Thyroid gland (tissue), 4 donors: ENCODE data around the gene AGBL1.

Experiments used
- CTCF ChIP-seq, 6 experiments: fragments of 200-600 bp in 3 of 6; fragments of 450-650 bp in 3 of 6; sonication (generic) in 3 of 6; IDR thresholded peaks; one replicate each; pipeline ENCODE4 v1.5.1; 2016 to 2019; ENCODE audit warnings: antibody characterized with exemption in 6 of 6, mild to moderate bottlenecking in 2 of 6, inconsistent platforms in 1 of 6, moderate library complexity in 1 of 6
- POLR2A ChIP-seq, 2 donors: fragments of 450-650 bp; IDR thresholded peaks; one replicate each; pipeline ENCODE4 v1.6.1; 2017; ENCODE audit warnings: antibody characterized with exemption in 2 of 2, mild to moderate bottlenecking in 2 of 2, moderate library complexity in 1 of 2

GRCh38 chr15:86573476-86573875 is 493.8 kb downstream of the AGBL1 start:
- TF ChIP-seq CTCF (IDR thresholded peaks at IDR 0.05), result no peak
- no peak for TF ChIP-seq POLR2A (IDR thresholded peaks at IDR 0.05)
